Measurements from ENCODE around the gene NFIC.
A peak's percentile ranks its signal among the peaks of the same experiment; 100 is the strongest.
"Not testable (repeated sequence)": the region's sequence is repeated elsewhere in the genome, so short reads cannot be mapped to it uniquely, and the experiment has no call there.

The NFIC gene

GRCh38 chr19:3448616-3449334 lies 82.4 kb downstream of the NFIC start:
- DNase-seq, result no peak

DNA sequence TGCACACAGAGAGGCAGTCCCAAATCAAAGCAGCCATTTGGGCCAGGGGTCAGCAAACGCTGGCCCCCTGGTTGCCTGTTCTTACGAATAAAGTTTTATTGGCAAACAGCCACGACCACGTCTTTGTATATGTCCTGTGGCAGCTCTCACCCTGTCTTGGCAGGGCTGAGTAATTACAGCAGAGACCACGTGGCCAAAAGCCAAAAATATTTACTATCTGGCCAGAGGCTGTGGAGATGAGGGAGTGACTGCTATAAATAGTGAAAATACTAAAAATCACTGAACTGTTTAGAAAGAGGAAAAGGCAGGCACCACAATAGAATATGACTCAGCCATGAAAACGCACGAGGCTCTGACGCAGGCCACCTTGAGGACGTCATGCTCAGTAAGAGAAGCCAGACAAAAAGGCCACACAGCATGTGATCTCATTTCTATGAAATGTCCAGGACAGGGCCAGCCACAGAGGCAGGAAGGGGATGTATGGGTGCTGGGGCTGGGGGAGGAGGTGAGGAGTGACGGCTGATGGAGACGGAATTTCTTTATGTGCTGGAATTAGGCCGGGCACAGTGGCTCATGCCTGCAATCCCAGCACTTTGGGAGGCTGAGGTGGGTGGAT lies 84.5 kb downstream of the NFIC start:
- DNase-seq, result peak in 6 of 51 donors; percentile 13 to 62 (median 44)

GRCh38 chr19:3451451-3451866 lies 85.1 kb downstream of the NFIC start:
- no peak for DNase-seq

DNA sequence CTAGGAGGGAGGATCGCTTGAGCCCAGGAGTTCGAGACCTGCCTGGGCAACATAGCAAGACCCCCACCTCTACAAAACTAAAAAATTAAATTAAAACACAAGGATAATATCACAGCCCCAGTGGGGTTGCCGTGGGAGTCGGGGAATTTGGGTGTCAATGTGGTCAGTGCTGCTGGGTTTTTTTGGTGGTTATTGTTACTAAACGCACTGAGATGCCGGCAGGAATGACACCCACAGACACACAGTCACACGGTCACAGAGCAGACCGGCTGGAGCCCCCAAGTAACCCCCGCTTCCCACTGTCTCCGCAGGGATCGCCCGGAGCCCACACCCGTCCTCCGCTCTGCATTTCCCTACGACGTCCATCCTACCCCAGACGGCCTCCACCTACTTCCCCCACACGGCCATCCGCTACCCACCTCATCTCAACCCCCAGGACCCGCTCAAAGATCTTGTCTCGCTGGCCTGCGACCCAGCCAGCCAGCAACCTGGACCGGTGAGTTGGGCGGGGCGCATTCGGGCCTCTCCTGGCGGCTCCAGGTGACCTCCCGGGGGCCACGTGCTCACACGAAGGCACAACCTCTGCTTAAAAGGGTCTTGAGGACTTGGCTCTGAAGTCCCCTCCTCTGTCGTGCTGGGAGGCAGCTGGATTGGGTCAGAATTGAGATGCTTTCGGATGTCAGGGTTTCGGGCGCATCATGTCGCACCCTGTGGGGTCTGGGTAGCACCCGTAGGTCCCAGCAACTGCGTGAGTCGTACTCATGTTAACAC lies 86.0 kb downstream of the NFIC start:
- DNase-seq, result no peak

GRCh38 chr19:3452942-3453214 lies 86.5 kb downstream of the NFIC start:
- not testable (repeated sequence) for DNase-seq

- DNase-seq, result no peak
These were observed 87.5 kb downstream of the NFIC start for GRCh38 chr19:3453840-3454239.

- no peak for DNase-seq
These were observed 88.4 kb downstream of the NFIC start for GRCh38 chr19:3454656-3455392.

DNA sequence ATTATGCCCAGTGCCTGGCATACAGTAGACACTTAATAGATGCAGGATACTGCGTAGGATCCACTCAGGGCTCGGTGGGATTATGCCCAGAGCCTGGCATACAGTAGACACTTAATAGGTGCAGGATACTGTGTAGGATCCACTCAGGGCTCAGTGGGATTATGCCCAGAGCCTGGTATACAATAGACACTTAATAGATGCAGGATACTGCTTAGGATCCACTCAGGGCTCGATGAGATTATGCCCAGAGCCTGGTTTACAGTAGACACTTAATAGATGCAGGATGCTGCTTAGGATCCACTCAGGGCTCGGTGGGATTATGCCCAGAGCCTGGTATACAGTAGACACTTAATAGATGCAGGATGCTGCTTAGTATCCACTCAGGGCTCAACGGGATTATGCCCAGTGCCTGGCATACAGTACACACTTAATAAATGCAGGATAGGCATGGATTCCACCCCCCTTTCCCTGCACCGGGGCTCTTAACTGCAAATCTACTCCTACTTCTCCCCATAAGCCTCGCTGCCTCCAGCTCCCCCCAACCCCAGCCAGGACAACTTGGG lies 89.1 kb downstream of the NFIC start:
- DNase-seq, result no peak

DNA sequence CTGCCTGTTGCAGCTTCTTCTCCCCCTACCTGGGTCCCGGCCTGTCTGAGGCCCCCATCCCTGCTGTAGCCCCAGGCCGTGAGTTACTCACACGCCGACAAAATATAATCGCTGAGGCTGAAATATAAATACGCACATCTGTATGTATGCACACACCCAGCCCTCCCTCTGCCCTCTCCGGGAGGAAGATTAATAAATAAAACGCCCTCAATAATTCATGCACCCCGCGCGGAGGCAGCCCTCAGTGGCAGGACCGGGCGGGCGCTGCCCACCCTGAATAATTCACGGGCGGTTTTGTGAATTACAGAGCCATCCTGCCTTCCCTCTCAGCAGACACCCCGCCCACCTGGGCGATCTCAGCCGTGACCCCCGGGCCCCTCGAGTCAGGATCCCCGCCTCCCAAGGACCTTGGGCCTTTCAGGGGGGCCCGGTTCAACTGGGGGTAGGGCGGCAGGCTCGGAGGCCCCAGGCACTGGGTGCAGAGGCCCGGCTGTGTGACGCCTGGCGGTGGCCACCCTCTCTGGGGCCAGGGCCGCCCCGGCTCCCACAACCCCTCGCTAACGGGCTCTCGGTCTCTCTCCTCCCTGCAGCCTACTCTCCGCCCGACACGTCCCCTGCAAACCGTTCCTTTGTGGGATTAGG lies 89.7 kb downstream of the NFIC start:
- no peak for DNase-seq

- no peak for DNase-seq
These were observed 90.6 kb downstream of the NFIC start for GRCh38 chr19:3456925-3457527.

DNA sequence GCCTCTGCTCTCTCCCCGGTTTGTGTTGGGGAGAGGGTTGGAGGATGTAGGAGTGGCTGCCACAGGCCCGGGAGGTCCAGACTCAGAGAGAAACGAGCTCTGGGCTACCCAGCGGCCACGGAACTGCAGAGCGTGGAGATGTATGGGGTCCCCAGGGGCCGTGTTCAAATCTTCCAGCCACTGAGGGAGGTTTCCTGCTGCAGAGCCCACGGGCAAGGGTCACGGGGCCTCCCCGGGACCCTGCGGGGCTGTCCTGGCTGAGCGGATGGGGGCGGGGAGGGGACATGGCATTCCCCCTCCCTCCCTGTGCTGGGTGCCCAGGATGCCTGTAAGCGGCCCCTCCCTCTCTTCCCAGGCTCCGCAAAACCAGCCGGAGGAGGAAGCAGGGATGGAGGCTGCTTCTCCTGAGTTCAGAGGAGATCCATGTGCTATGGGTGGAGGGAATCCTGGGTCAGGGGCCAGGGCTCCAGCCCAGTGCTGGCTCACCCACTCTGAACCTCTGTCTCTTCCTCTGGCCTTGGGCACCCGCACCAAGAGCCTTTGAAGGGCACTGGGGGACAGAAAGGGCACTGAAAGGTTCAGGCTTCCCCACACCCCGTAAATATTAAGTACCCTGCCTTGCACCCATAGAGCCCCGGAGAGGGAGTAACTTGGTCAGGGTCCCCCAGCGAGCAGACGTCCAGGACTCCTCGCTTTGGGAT lies 91.3 kb downstream of the NFIC start:
- no peak for DNase-seq

GRCh38 chr19:3458229-3459088 lies 92.1 kb downstream of the NFIC start:
- DNase-seq, result peak in 2 of 51 donors; percentile 11 to 14

GRCh38 chr19:3459089-3459881 lies 92.9 kb downstream of the NFIC start:
- DNase-seq, result peak in 46 of 51 donors; percentile 10 to 82 (median 58)

DNA sequence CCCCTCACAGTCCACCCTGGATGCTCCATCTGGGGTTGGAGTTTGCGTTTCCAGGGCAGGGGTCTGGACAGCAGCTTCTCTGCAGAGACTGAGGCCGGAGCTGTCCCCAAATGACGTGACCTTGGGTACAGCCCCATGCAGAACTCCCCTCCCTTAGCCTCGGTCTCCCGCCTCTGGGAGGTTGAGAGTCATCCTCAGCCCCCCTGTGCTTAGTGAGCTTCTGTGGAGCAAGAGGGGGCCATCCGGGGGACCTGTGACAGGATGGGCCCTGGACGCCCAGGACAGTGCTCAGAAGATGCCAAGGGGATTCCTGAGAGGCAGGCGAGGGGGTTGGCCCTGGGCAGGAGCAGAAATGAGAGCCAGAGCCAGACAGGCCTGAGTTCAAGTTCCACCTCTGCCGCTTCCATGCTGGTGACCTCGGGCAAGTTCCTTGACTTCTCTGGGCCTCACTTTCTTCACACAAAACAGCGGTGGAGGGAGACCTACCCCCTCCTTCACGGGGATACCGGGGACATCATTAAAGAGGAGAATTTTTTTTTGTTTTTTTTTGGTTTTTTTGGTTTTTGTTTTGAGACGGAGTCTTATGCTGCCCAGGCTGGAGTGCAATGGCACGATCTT lies 93.7 kb downstream of the NFIC start:
- DNase-seq, result no peak

DNA sequence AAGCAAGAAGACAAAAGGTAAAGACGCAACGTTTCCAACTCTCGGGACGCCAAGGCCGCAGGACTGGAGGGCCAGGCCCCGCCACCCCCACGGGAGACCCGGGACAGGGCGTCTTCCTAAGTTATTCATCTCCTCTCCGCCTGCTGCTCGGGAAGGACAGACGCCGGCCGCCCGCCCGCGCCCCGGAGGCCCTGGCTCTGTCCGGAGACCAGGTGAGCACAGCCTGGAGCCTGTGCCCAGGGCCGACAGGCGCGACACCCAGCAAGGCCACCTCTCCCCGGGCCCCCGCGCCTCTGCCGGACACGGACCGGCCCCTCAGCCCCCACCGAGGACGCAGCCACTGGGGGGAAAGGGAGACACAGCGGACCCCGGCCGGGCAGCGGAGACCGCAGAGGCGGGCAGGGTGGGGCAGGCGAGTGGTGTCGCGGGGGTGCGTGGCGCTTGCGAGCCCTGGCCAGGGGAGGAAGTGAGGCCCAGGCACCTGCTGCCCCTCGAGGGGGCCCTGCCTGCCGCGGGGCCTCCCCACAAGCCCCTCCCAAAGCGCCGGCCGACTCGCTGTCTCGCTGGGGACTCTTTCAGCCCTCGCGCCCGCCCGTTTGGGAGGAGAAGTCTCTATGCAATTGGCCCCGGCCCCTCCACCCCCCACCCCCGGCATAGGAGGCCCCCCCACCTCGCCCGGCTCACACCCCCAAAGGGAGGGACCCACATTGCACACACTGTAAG lies 96.8 kb downstream of the NFIC start:
- DNase-seq, result no peak

GRCh38 chr19:3463714-3464586 lies 97.6 kb downstream of the NFIC start:
- DNase-seq, result no peak

Data from hypothalamus (tissue), 51 donors.